SK-N-SH (cell line): ENCODE results near the gene SPIB. TPM values are rescaled to one million over a fixed set of nuclear protein-coding genes. Genes with fewer than 3 reads are reported as not detected.

Source experiments
- CTCF ChIA-PET: fragments of 300-600, 350-600 bp; formaldehyde crosslinking; extraction: SDS; loops from one replicate; lab custom pipeline; 2021; lab: Yijun Ruan, JAX
- POLR2A ChIA-PET: fragments of 350-600 bp; sonication (Branson Sonifier 250); formaldehyde crosslinking; extraction: SDS; loops from one replicate; lab custom pipeline; 2020; ENCODE audit warnings: antibody characterized with exemption, inconsistent platforms; lab: Yijun Ruan, JAX
- DNase-seq: peaks from one replicate; pipeline ENCODE4 v3.0.0; 2012
- H2AFZ ChIP-seq: fragments of 200-600 bp; sonication (generic); 2 replicates; pipeline ENCODE4 v1.8.1; 2016; ENCODE audit warnings: antibody characterized with exemption, mild to moderate bottlenecking, low read depth
- H3F3A ChIP-seq: fragments of 200-600 bp; sonication (generic); replicated peaks from 2 replicates; pipeline ENCODE3; 2016; ENCODE audit warnings: antibody characterized with exemption, mild to moderate bottlenecking; ENCODE audit not compliant: insufficient read depth
- H3K27ac ChIP-seq, 2 experiments: fragments of 200-500 bp in 1 of 2; fragments of 200-600 bp in 1 of 2; sonication (Bioruptor generic) in 1 of 2; sonication (generic), shearing (Covaris generic) in 1 of 2; 2 replicates each; pipeline versions ENCODE4 v1.5.1 to v1.6.1; 2014 to 2016; ENCODE audit warnings: low read depth in 2 of 2, inconsistent platforms in 1 of 2, low read length in 1 of 2, mild to moderate bottlenecking in 1 of 2, mixed read lengths in 1 of 2
- H3K27me3 ChIP-seq: fragments of 200-600 bp; sonication (generic), shearing (Covaris generic); 2 replicates; pipeline ENCODE4 v1.6.1; 2016; ENCODE audit warnings: mixed run types; ENCODE audit not compliant: insufficient read depth
- H3K36me3 ChIP-seq, 2 experiments: fragments of 200-500 bp in 1 of 2; fragments of 200-600 bp in 1 of 2; sonication (Bioruptor generic) in 1 of 2; sonication (generic) in 1 of 2; replicated peaks in 1 of 2; 2 replicates each; pipeline versions ENCODE3 to v1.5.1; 2014 to 2016; ENCODE audit warnings: low read length in 1 of 2, mild to moderate bottlenecking in 1 of 2; ENCODE audit not compliant: insufficient read depth in 2 of 2, control insufficient read depth in 1 of 2
- H3K4me1 ChIP-seq, 2 experiments: fragments of 200-500 bp in 1 of 2; fragments of 200-600 bp in 1 of 2; sonication (Bioruptor generic) in 1 of 2; sonication (generic), shearing (Covaris generic) in 1 of 2; 2 replicates each; pipeline versions ENCODE4 v1.5.1 to v1.6.1; 2014 to 2016; ENCODE audit warnings: low read depth in 1 of 2, low read length in 1 of 2, mixed run types in 1 of 2; ENCODE audit not compliant: insufficient read depth in 2 of 2, control insufficient read depth in 1 of 2
- H3K4me2 ChIP-seq: fragments of 200-600 bp; sonication (generic), shearing (Covaris generic); 2 replicates; pipeline ENCODE4 v1.6.1; 2017; ENCODE audit warnings: mixed run types
- H3K4me3 ChIP-seq, 2 experiments: fragments of 200-500 bp in 1 of 2; fragments of 200-600 bp in 1 of 2; sonication (Bioruptor generic) in 1 of 2; sonication (generic), shearing (Covaris generic) in 1 of 2; 2 replicates each; pipeline versions ENCODE4 v1.5.1 to v1.8.1; 2014 to 2016; ENCODE audit warnings: low read depth in 2 of 2, inconsistent platforms in 1 of 2, low read length in 1 of 2, mild to moderate bottlenecking in 1 of 2, mixed read lengths in 1 of 2, moderate library complexity in 1 of 2
- H3K79me2 ChIP-seq: fragments of 200-600 bp; sonication (generic); 2 replicates; pipeline ENCODE4 v1.8.1; 2017; ENCODE audit warnings: mild to moderate bottlenecking; ENCODE audit not compliant: insufficient read depth
- H3K9ac ChIP-seq: fragments of 200-600 bp; sonication (generic); 2 replicates; pipeline ENCODE4 v1.6.1; 2017; ENCODE audit warnings: mixed run types
- H3K9me2 ChIP-seq: fragments of 200-600 bp; sonication (generic); 2 replicates; pipeline ENCODE4 v1.6.1; 2017; ENCODE audit warnings: mixed run types
- H3K9me3 ChIP-seq: fragments of 200-600 bp; sonication (generic); 2 replicates; pipeline ENCODE4 v1.6.1; 2017; ENCODE audit warnings: mixed run types, mild to moderate bottlenecking, moderate library complexity
- H4K20me1 ChIP-seq: fragments of 200-600 bp; sonication (generic); 2 replicates; pipeline ENCODE4 v1.6.1; 2017; ENCODE audit warnings: mild to moderate bottlenecking, mixed run types; ENCODE audit not compliant: insufficient read depth
- ELF1 ChIP-seq: IDR thresholded peaks from 2 replicates; pipeline ENCODE4 v1.4.0; 2012
- FOXJ3 ChIP-seq: sonication (generic); formaldehyde crosslinking; IDR thresholded peaks from 2 replicates; pipeline ENCODE4 v1.5.1; 2020; ENCODE audit warnings: mild to moderate bottlenecking, missing genetic modification reagents
- FOXM1 ChIP-seq: IDR thresholded peaks from 2 replicates; pipeline ENCODE4 v1.4.0; 2012; ENCODE audit warnings: low read depth, mild to moderate bottlenecking
- GABPA ChIP-seq: IDR thresholded peaks from 2 replicates; pipeline ENCODE4 v1.4.0; 2012; ENCODE audit warnings: low read depth, mild to moderate bottlenecking
- GATA2 ChIP-seq: sonication (generic); formaldehyde crosslinking; IDR thresholded peaks from 2 replicates; pipeline ENCODE4 v1.5.0; 2020; ENCODE audit warnings: mild to moderate bottlenecking, missing genetic modification reagents
- MXI1 ChIP-seq: IDR thresholded peaks from 2 replicates; pipeline ENCODE4 v1.6.1; 2012; ENCODE audit warnings: mild to moderate bottlenecking, low read depth, low read length, improper control_type of control experiment
- NFIC ChIP-seq: IDR thresholded peaks from 2 replicates; pipeline ENCODE4 v1.4.0; 2012; ENCODE audit warnings: borderline replicate concordance
- NRF1 ChIP-seq: IDR thresholded peaks from 2 replicates; pipeline ENCODE4 v1.6.1; 2012; ENCODE audit warnings: low read depth, mild to moderate bottlenecking, low read length
- POLR2AphosphoS5 ChIP-seq: IDR thresholded peaks from 2 replicates; pipeline ENCODE4 v1.6.1; 2012; ENCODE audit warnings: low read depth, low read length
- RAD21 ChIP-seq: IDR thresholded peaks from 2 replicates; pipeline ENCODE4 v1.6.1; 2012; ENCODE audit warnings: mild to moderate bottlenecking, low read length
- RXRA ChIP-seq: IDR thresholded peaks from 2 replicates; pipeline ENCODE4 v1.4.0; 2012; ENCODE audit warnings: low read depth, mild to moderate bottlenecking, borderline replicate concordance
- TAF1 ChIP-seq: IDR thresholded peaks from 2 replicates; pipeline ENCODE4 v1.6.1; 2012; ENCODE audit warnings: low read depth, mild to moderate bottlenecking, low read length, moderate library complexity, borderline replicate concordance
- TCF12 ChIP-seq: IDR thresholded peaks from 2 replicates; pipeline ENCODE4 v1.4.0; 2012
- TEAD4 ChIP-seq: IDR thresholded peaks from 2 replicates; pipeline ENCODE4 v1.4.0; 2012; ENCODE audit warnings: mild to moderate bottlenecking, borderline replicate concordance; ENCODE audit not compliant: insufficient read depth
- YY1 ChIP-seq: IDR thresholded peaks from 2 replicates; pipeline ENCODE4 v1.4.0; 2012; ENCODE audit warnings: low read depth, mild to moderate bottlenecking
- WGBS: methylation state at CpG from one replicate; pipeline ENCODE4 v1.1.6; 2017; ENCODE audit warnings: low lambda C conversion rate; 5-methylcytosine and 5-hydroxymethylcytosine counted together
- polyA plus RNA-seq, 3 experiments: library from polyadenylated mRNA; depleted of rRNA; stranded (reverse); fragments of >200 nt; gene quantifications; 2 replicates each; pipeline ENCODE4 v1.2.3, GENCODE V29; 2012
- TF ChIP-seq, protein P1 (sequence below): IDR thresholded peaks from 2 replicates; pipeline ENCODE4 v1.4.0; 2012; ENCODE audit warnings: low read depth
- TF ChIP-seq, protein P2 (sequence below): IDR thresholded peaks from 2 replicates; pipeline ENCODE4 v1.6.1; 2012; ENCODE audit warnings: mild to moderate bottlenecking, low read depth, low read length, moderate library complexity
- TF ChIP-seq, protein P3 (sequence below): IDR thresholded peaks from 2 replicates; pipeline ENCODE4; 2012

SPIB gene
- polyA plus RNA-seq, 1 of the 3 experiments (the other 2 are of a cell fraction), result not detected

DNA sequence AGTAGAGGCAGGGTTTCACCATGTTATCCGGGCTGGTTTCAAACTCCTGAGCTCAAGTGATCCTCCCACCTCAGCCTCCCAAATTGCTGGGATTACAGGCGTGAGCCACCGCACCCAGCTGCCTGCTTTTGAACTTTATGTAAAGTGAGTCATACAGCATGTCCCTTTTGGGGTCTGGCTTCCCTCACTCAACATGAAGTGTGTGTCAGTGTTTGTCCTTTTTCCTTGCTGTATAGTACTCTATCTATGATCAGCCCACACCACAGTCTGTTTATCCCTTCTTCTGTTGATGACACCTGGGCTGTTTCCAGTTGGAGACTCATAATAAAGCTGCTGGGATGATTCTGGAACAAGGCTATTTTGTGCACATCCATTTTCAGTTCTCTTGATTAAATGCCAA is 2.1 kb downstream of the SPIB start:
- no peak overlapping the region for H3K4me2 ChIP-seq
- 64% methylated on average over 3 of the region's 3 CpGs for WGBS
- no peak overlapping the region for H3K27ac ChIP-seq
- H3K9ac ChIP-seq, result no peak overlapping the region
- no peaks in the 10 kb centered on the region for H3K27me3 ChIP-seq
- no peaks in the 10 kb centered on the region for H4K20me1 ChIP-seq
- no peak overlapping the region for H3K4me3 ChIP-seq
- H3K9me2 ChIP-seq, result no peaks in the 10 kb centered on the region
- ChIA-PET POLR2A (no interaction called here), CTCF (interaction anchor here (1.0 to 5.3 kb wide), 2 partner anchors 11 to 52 kb away, joined by 3 to 22 read pairs; no protein-coding TSS in a partner anchor)
- no peaks in the 10 kb centered on the region for H3K79me2 ChIP-seq
- no peaks in the 10 kb centered on the region for H3K9me3 ChIP-seq
- DNase-seq, result no peak
- TF ChIP-seq RAD21 (no peak), YY1 (no peak), NFIC (no peak), POLR2AphosphoS5 (no peak), TCF12 (no peak), GATA2 (no peak), NRF1 (no peak), TAF1 (no peak), FOXM1 (no peak), GABPA (no peak), MXI1 (no peak), TEAD4 (no peak), RXRA (no peak)
- TF ChIP-seq, protein P1, sequence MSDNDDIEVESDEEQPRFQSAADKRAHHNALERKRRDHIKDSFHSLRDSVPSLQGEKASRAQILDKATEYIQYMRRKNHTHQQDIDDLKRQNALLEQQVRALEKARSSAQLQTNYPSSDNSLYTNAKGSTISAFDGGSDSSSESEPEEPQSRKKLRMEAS, result no peak
- TF ChIP-seq, protein P2, sequence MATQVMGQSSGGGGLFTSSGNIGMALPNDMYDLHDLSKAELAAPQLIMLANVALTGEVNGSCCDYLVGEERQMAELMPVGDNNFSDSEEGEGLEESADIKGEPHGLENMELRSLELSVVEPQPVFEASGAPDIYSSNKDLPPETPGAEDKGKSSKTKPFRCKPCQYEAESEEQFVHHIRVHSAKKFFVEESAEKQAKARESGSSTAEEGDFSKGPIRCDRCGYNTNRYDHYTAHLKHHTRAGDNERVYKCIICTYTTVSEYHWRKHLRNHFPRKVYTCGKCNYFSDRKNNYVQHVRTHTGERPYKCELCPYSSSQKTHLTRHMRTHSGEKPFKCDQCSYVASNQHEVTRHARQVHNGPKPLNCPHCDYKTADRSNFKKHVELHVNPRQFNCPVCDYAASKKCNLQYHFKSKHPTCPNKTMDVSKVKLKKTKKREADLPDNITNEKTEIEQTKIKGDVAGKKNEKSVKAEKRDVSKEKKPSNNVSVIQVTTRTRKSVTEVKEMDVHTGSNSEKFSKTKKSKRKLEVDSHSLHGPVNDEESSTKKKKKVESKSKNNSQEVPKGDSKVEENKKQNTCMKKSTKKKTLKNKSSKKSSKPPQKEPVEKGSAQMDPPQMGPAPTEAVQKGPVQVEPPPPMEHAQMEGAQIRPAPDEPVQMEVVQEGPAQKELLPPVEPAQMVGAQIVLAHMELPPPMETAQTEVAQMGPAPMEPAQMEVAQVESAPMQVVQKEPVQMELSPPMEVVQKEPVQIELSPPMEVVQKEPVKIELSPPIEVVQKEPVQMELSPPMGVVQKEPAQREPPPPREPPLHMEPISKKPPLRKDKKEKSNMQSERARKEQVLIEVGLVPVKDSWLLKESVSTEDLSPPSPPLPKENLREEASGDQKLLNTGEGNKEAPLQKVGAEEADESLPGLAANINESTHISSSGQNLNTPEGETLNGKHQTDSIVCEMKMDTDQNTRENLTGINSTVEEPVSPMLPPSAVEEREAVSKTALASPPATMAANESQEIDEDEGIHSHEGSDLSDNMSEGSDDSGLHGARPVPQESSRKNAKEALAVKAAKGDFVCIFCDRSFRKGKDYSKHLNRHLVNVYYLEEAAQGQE, result no peak
- no peaks in the 10 kb centered on the region for H3K36me3 ChIP-seq
- peaks cover 3% of the 10 kb centered on the region for H3F3A ChIP-seq
- H3K4me1 ChIP-seq, result no peaks in the 10 kb centered on the region
- no peak overlapping the region for H2AFZ ChIP-seq

DNA sequence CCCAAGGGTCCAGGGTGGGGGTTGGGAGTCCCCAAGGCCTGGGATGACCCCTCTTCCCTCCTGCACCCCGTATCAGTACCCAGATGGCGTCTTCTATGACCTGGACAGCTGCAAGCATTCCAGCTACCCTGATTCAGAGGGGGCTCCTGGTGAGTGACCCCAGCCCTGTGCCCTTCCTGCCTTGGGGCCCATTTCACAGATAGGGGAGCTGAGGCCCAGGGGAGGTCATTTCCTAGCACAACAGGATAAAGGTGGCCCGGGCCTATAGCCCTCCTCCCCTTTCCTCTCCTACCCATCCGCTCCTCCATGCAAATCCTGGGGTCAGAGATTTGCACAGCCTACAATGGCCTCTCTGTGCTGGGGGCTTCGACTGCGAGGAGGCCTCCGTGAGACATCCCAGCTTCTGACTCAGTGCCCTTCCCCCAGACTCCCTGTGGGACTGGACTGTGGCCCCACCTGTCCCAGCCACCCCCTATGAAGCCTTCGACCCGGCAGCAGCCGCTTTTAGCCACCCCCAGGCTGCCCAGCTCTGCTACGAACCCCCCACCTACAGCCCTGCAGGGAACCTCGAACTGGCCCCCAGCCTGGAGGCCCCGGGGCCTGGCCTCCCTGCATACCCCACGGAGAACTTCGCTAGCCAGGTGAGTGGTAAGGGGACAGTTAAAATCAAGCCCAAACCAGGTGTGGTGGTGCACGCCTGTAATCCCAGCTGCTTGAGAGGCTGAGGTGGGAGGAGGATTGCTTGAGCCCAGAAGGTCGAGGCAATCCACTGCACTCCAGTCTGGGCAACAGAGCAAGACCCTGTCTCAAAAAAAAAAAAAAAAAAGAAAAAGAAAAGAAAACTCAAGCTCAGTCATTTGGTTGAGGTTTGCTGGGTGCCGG is 3.9 kb downstream of the SPIB start:
- H3F3A ChIP-seq, result peaks cover 3% of the 10 kb centered on the region
- POLR2A ChIA-PET, result no interaction called here
- H3K79me2 ChIP-seq, result no peaks in the 10 kb centered on the region
- no peaks in the 10 kb centered on the region for H3K9me2 ChIP-seq
- H3K4me1 ChIP-seq, result no peaks in the 10 kb centered on the region
- no peaks in the 10 kb centered on the region for H4K20me1 ChIP-seq
- H3K9ac ChIP-seq, result no peak overlapping the region
- no peaks in the 10 kb centered on the region for H3K27me3 ChIP-seq
- TF ChIP-seq, protein P1, result no peak
- TF ChIP-seq, protein P3, sequence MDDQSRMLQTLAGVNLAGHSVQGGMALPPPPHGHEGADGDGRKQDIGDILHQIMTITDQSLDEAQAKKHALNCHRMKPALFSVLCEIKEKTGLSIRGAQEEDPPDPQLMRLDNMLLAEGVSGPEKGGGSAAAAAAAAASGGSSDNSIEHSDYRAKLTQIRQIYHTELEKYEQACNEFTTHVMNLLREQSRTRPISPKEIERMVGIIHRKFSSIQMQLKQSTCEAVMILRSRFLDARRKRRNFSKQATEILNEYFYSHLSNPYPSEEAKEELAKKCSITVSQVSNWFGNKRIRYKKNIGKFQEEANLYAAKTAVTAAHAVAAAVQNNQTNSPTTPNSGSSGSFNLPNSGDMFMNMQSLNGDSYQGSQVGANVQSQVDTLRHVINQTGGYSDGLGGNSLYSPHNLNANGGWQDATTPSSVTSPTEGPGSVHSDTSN, result no peak
- no peak for TF ChIP-seq ELF1
- TF ChIP-seq FOXJ3 (CRISPR knock-in tag), result no peak
- no peak for TF ChIP-seq TAF1
- no peak for TF ChIP-seq GATA2
- CTCF ChIA-PET, result interaction anchor here (0.9 to 1.2 kb wide), 2 partner anchors 10 to 40 kb away, joined by 3 to 4 read pairs; no protein-coding TSS in a partner anchor
- H2AFZ ChIP-seq, result no peak overlapping the region
- H3K27ac ChIP-seq, result no peak overlapping the region
- H3K4me2 ChIP-seq, result no peak overlapping the region
- no peaks in the 10 kb centered on the region for H3K9me3 ChIP-seq
- H3K4me3 ChIP-seq, result no peak overlapping the region
- no peaks in the 10 kb centered on the region for H3K36me3 ChIP-seq
- no peak for DNase-seq
- 72% methylated on average over 18 of the region's 18 CpGs for WGBS
